ENCODE results near the gene ASIC2. TPM values are rescaled to one million over a fixed set of nuclear protein-coding genes. Genes with fewer than 3 reads are reported as not detected.

The ASIC2 gene
- polyA plus RNA-seq, 1 experiment, result 0.05 TPM

DNA sequence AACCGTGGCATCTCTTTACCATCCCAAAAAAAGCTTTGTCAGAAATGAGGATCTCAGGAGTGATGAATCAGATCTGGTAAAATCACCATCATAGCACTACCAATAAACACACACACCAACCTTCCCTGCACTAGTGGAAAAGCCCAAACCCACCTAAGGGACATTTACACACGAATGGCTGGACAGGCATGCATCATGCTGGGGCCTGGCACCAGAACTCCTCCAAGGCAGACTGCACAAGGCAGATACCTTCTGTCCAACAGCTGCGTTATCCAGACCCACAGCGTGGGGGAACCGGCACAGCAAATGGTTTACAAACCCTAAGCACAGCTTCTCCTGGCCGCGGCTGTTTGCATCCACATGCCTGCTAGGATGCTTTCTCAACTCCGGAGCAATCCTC, 2.8 kb downstream of the ASIC2 start:
- no peak for TF ChIP-seq CTCF (IDR thresholded peaks at IDR 0.05; ENCODE audit: insufficient read depth, low read depth, low read length)
- no peak overlapping the region for H3K4me3 ChIP-seq (ENCODE audit: low read depth, low read length)
- DNase-seq (ENCODE audit: low read depth), result no peak
- H3K36me3 ChIP-seq (ENCODE audit: control insufficient read depth, insufficient read depth, low read length), result no peaks in the 10 kb centered on the region
- ChIA-PET CTCF (interaction anchor here (0.7 kb wide), 1 partner anchor 142 kb away, joined by 3 read pairs; no protein-coding TSS in a partner anchor), POLR2A (no interaction called here)
- peaks cover 31% of the 10 kb centered on the region for H3K27me3 ChIP-seq (ENCODE audit: control insufficient read depth, insufficient read depth, low read length)

DNA sequence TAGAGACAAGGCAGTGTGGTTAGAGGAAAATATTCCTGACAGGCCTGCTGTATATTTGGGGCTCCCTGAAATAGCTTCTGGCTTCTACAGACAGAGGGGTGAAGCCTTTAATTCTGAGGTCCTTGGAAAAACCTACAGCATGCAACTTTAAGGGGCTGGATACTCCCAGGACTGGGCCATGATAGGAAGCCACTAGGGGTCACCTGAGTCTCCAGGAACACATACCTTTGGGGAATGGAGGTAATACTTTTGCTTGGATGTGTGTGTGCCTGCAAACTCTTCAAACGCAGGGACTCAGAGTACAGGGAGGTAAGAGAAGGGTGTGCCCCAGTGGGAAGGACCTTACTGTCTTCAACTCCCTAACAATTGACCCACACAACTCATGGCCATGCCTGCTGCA, 4.1 kb downstream of the ASIC2 start:
- POLR2A ChIA-PET, result no interaction called here
- CTCF ChIA-PET, result no interaction called here
- Histone ChIP-seq H3K36me3 (ENCODE audit: control insufficient read depth, insufficient read depth, low read length) (no peaks in the 10 kb centered on the region), H3K4me3 (ENCODE audit: low read depth, low read length) (no peak overlapping the region), H3K27me3 (ENCODE audit: control insufficient read depth, insufficient read depth, low read length) (peaks cover 20% of the 10 kb centered on the region)
- TF ChIP-seq CTCF (IDR thresholded peaks at IDR 0.05; ENCODE audit: insufficient read depth, low read depth, low read length), result no peak
- DNase-seq (ENCODE audit: low read depth), result no peak

- Histone ChIP-seq H3K36me3 (ENCODE audit: control insufficient read depth, insufficient read depth, low read length) (no peaks in the 10 kb centered on the region), H3K4me3 (ENCODE audit: low read depth, low read length) (no peak overlapping the region), H3K27me3 (ENCODE audit: control insufficient read depth, insufficient read depth, low read length) (peaks cover 8% of the 10 kb centered on the region)
- POLR2A ChIA-PET, result no interaction called here
- no peak for TF ChIP-seq CTCF (IDR thresholded peaks at IDR 0.05; ENCODE audit: insufficient read depth, low read depth, low read length)
- no peak for DNase-seq (ENCODE audit: low read depth)
- CTCF ChIA-PET, result no interaction called here
Measured at GRCh38 chr17:33287096-33287725, 5.9 kb downstream of the ASIC2 start.

- ChIA-PET CTCF (interaction anchor here (1.2 kb wide), 1 partner anchor 247 kb away, joined by 3 read pairs; no protein-coding TSS in a partner anchor), POLR2A (no interaction called here)
- H3K36me3 ChIP-seq (ENCODE audit: control insufficient read depth, insufficient read depth, low read length), result no peaks in the 10 kb centered on the region
- no peak for TF ChIP-seq CTCF (IDR thresholded peaks at IDR 0.05; ENCODE audit: insufficient read depth, low read depth, low read length)
- no peak for DNase-seq (ENCODE audit: low read depth)
- H3K4me3 ChIP-seq (ENCODE audit: low read depth, low read length), result no peak overlapping the region
- H3K27me3 ChIP-seq (ENCODE audit: control insufficient read depth, insufficient read depth, low read length), result peaks cover 4% of the 10 kb centered on the region
Measured at GRCh38 chr17:33285413-33285812, 7.7 kb downstream of the ASIC2 start.

DNA sequence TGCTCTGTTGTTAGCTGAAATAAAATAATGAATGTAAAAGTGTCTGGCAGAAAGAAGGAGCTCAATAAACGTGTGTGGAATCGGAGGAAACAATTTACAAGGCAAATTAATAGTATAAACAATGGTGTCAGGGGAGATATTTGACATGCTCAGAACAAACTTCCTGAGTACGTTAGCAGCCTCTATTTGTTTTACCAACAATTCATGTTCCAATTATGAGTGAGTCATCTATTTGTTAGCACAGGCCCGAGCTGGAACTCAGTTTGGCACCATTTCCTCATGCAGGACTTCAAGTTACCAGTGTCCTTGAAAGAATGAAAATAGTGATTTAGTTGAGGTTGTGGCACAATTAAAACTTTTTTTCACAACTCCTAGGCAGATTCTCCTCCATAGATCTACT, 9.1 kb downstream of the ASIC2 start:
- ChIA-PET CTCF (no interaction called here), POLR2A (no interaction called here)
- Histone ChIP-seq H3K4me3 (ENCODE audit: low read depth, low read length) (no peak overlapping the region), H3K27me3 (ENCODE audit: control insufficient read depth, insufficient read depth, low read length) (peaks cover 2% of the 10 kb centered on the region), H3K36me3 (ENCODE audit: control insufficient read depth, insufficient read depth, low read length) (no peaks in the 10 kb centered on the region)
- peak; percentile 54 for DNase-seq (ENCODE audit: low read depth)
- TF ChIP-seq CTCF (IDR thresholded peaks at IDR 0.05; ENCODE audit: insufficient read depth, low read depth, low read length), result no peak
